Skeletal muscle tissue (tissue), 4 donors: ENCODE data around the gene ITPKB. TPM values are rescaled to one million over a fixed set of nuclear protein-coding genes. Genes with fewer than 3 reads are reported as not detected.

Experiments
- H3K27ac ChIP-seq: one replicate; pipeline ENCODE4 v1.7.0; 2013; ENCODE audit warnings: mild to moderate bottlenecking, low read depth, low read length, inconsistent platforms
- H3K27me3 ChIP-seq, 3 donors: one replicate each; pipeline ENCODE4 v1.7.0; 2013; ENCODE audit warnings: low read length in 3 of 3; ENCODE audit not compliant: control insufficient read depth in 3 of 3, insufficient read depth in 3 of 3
- H3K36me3 ChIP-seq, 3 donors: one replicate each; pipeline ENCODE4 v1.7.0; 2013; ENCODE audit warnings: low read length in 3 of 3; ENCODE audit not compliant: control insufficient read depth in 3 of 3, insufficient read depth in 3 of 3
- H3K4me1 ChIP-seq, 3 donors: one replicate each; pipeline ENCODE4 v1.7.0; 2013; ENCODE audit warnings: low read length in 3 of 3, mild to moderate bottlenecking in 3 of 3; ENCODE audit not compliant: control insufficient read depth in 3 of 3, insufficient read depth in 3 of 3
- H3K4me3 ChIP-seq, 3 donors: one replicate each; pipeline ENCODE4 v1.7.0; 2013; ENCODE audit warnings: low read length in 3 of 3
- H3K9ac ChIP-seq, 3 donors: one replicate each; pipeline ENCODE4 v1.7.0; 2013; ENCODE audit warnings: low read length in 3 of 3, mild to moderate bottlenecking in 3 of 3, moderate library complexity in 2 of 3, low read depth in 1 of 3
- H3K9me3 ChIP-seq, 3 donors: one replicate each; pipeline ENCODE4 v1.7.0; 2013; ENCODE audit warnings: low read length in 3 of 3; ENCODE audit not compliant: control insufficient read depth in 3 of 3
- total RNA-seq: library from RNA; depleted of rRNA; stranded (reverse); fragments of >200 nt; gene quantifications from one replicate; pipeline ENCODE4 v1.2.3, GENCODE V29; 2014
- donor health status: Osteomylitis.

The ITPKB gene
- total RNA-seq, 1 donor from 2014 or later: 18.8 TPM

DNA sequence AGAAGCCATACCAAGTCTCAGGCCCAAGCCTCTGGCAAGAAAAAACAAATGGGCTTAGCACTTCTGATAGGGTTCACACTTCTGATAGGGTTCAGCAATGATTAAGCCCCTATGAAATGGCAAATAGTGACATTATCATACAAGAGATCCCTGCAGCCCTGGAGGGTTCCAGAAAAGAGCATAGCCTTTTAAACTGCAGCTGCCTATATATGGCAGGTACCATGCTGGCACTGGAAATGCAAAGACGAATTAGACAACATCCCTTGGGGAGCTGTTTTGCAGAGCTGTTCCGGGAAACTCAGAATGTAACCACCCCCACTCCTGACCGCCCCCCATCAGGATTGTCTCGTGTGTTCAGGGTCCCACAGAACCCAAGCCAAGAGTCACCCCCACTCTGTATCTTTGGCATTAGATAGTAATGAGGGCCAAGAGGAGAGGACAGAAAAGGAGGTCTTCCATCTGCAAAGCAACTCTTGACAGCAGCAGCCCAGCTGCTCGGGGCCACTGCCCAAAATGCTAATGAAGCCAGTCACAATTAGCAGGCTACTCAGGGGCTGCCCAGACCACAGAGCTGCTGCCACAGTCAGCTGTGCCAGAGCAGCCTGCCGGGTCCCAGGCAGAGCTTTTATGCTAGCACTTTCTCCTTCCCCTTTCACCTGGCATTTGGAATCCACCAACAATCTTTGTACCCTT lies 50.9 kb downstream of the ITPKB start:
- H3K4me1 ChIP-seq: peaks cover 74 to 83% (median 83%) of the 10 kb centered on the region in 3 donors

DNA sequence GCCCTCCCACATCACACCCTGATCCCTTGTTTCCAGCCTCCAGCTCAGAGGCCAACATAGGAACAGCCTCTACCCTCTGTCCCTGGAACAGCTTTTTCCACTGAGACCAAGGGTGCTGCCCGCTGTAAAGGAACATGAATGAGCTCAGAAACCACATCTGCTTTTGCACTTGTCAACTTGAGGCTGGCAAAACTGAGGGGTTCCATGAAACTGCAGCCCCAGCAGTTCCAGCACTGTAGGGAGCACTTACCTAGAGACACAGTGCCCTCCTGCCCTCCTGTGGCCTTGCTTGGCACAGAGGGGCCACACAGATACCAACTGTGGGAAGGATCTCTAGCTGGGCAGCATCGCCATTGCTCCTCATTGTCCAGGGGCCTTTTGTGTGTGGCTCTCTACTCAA lies 51.7 kb downstream of the ITPKB start:
- Histone ChIP-seq H3K27me3 (no peaks in the 10 kb centered on the region), H3K27ac (no peak overlapping the region), H3K36me3 (no peaks in the 10 kb centered on the region), H3K4me3 (no peak overlapping the region), H3K4me1 (peaks cover 75 to 83% (median 83%) of the 10 kb centered on the region in 3 donors), H3K9ac (peak overlapping the region in 1 of 3 donors; percentile 44), H3K9me3 (no peaks in the 10 kb centered on the region)

More for the DNA sequence above, 50.9 kb downstream of the ITPKB start:
- H3K9me3 ChIP-seq: no peaks in the 10 kb centered on the region
- no peaks in the 10 kb centered on the region for H3K36me3 ChIP-seq
- no peak overlapping the region for H3K4me3 ChIP-seq
- peak overlapping the region in 1 of 3 donors; percentile 23 for H3K9ac ChIP-seq
- H3K27ac ChIP-seq: peak overlapping the region; percentile 27
- no peaks in the 10 kb centered on the region for H3K27me3 ChIP-seq

DNA sequence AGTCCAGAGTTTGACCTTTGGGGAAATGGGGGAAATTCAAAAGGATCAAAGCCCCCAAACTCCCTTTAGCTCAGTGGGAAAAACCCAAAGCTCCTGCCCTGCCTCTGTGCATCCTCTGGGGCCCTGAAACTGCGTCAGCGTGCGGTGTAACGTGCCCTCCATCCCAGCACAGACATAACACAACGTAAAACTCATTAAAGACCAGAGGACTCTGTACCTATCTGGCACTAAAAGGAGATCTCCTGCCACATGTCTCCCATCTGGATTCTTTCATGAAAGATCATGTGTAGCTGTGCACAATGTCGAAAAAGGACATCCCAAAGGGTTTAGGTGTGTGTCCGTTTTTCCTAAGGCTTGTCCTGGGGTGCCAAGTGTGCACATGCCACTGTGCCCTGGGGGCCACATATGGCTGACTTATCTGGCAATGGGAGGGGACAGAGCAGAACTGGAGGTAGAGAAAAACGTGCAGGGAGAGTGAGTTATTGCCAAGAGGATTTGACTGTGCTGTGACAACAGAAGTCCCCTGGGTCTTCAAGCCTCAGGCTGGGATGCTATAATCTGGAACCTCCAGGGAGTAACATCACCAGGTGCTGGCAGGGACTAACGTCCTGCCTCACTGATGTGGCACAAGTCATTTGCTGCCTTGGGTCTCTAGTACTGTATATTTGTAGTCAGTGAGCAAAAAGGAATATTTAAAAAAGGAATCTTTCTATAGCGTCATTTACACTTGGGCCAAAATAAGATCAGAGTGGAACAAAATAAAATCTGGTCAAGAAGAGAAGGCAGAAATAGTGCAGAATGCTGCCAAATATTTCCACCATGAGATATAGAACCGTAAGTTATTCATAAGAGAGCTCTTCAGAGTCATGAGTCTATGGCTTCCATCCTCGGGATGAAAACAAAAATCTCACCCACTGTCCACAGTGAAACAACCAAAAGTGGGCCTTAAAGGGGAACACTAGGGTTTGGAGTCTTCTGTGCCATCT lies 52.3 kb downstream of the ITPKB start:
- Histone ChIP-seq H3K4me3 (no peak overlapping the region), H3K27ac (no peak overlapping the region), H3K36me3 (no peaks in the 10 kb centered on the region), H3K9me3 (no peaks in the 10 kb centered on the region), H3K4me1 (peaks cover 78 to 84% (median 82%) of the 10 kb centered on the region in 3 donors), H3K9ac (no peak overlapping the region), H3K27me3 (no peaks in the 10 kb centered on the region)

DNA sequence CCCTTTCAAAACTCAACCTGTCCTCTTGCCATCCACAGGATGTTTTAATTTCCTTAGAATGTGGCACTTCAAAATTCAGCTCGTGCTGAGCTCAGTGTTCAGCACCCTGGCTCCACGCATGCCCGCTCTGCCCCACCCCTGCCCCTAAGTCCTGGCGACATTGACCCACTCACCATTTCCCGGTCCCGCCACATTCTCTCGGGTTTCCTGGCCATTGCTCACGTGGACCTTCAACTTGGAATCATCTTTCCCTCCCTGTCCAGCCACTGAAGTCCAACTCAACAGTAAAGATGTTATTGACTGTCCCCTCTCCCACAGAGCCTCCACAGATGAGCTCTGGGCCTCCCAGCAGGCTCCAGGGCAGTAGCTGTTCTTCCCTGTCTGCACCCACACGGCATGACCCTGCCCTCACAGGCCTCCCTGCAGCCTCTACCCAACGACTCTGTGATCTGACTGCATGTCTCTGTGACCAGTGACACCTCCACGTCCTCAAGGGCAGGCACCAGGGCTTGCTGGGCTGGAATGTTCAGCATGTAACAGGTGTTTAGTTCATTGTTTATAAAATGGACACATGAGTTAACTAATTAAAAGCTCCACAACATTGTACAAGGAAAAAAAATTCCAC lies 53.8 kb downstream of the ITPKB start:
- no peaks in the 10 kb centered on the region for H3K27me3 ChIP-seq
- no peak overlapping the region for H3K4me3 ChIP-seq
- no peaks in the 10 kb centered on the region for H3K9me3 ChIP-seq
- no peak overlapping the region for H3K27ac ChIP-seq
- peaks cover 79 to 82% (median 81%) of the 10 kb centered on the region in 3 donors for H3K4me1 ChIP-seq
- H3K36me3 ChIP-seq: no peaks in the 10 kb centered on the region
- H3K9ac ChIP-seq: no peak overlapping the region

DNA sequence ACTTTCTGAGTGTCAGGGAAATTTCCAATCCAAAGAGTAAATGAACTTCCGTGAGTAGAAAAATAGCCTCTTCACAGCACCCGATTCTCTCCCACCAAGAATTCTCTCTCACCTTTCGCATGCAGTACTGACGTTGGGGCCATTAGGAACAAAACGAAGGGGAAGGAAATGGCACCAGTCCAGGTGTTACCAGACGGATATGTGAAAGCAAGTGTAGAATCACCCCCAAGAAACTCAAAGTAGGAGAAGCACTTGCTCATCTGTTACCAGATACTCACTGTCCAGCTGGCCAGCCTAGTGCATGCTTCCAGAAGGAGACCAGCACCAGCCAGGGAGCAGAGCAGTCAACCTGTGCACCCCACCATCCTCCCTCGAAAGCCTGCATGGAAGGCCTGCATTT lies 55.1 kb downstream of the ITPKB start:
- Histone ChIP-seq H3K4me1 (peaks cover 81 to 88% (median 88%) of the 10 kb centered on the region in 3 donors), H3K36me3 (no peaks in the 10 kb centered on the region)

DNA sequence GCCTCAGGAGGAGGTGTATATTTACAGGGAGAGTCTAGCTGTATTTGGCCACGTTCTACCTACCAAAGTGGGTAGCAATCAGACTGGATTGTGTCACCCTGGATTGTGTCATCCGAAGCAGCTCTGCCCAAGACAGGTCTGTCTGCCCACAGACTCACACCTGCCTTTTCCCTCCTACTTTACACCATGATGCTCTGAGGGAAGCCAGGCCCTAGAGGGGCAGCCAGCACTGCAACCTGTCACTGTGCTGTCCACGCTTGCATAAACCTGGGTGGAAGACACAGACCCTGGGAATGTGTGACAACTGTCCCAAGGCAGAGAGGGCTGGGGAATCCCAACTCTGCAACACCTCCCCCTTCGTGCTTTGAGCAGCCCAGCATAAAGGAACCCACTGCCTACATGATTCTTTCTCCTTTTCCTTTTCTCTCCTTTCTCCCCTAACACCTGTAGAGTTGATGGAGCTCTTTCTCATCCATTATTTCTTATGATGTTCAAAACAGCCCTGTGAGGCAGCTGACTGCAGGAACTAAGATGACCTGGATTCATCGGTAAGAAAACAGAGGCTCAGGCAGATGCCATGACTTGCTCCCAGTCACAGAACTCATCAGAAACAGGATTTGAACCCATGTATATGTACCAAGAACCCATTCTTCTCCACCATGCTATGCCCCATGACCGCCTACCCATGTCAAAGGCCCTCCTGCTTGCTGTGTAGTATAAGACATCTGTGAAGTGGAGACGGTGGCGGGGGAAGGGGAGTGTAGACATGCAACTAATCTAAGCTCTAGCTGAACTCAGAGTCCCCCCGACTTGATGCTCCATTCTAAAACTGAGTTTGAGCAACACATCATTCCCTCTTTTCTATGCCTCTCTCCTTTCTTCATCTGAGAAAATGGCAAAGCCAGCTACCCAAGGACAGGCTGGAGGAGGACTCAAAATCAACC lies 55.9 kb downstream of the ITPKB start:
- Histone ChIP-seq H3K9ac (no peak overlapping the region), H3K4me3 (no peak overlapping the region), H3K36me3 (no peaks in the 10 kb centered on the region), H3K9me3 (no peaks in the 10 kb centered on the region), H3K4me1 (peaks cover 81 to 88% (median 88%) of the 10 kb centered on the region in 3 donors), H3K27me3 (no peaks in the 10 kb centered on the region), H3K27ac (no peak overlapping the region)

More for the DNA sequence above, 55.1 kb downstream of the ITPKB start:
- Histone ChIP-seq H3K4me3 (no peak overlapping the region), H3K9me3 (no peaks in the 10 kb centered on the region), H3K9ac (no peak overlapping the region), H3K27me3 (no peaks in the 10 kb centered on the region), H3K27ac (no peak overlapping the region)

DNA sequence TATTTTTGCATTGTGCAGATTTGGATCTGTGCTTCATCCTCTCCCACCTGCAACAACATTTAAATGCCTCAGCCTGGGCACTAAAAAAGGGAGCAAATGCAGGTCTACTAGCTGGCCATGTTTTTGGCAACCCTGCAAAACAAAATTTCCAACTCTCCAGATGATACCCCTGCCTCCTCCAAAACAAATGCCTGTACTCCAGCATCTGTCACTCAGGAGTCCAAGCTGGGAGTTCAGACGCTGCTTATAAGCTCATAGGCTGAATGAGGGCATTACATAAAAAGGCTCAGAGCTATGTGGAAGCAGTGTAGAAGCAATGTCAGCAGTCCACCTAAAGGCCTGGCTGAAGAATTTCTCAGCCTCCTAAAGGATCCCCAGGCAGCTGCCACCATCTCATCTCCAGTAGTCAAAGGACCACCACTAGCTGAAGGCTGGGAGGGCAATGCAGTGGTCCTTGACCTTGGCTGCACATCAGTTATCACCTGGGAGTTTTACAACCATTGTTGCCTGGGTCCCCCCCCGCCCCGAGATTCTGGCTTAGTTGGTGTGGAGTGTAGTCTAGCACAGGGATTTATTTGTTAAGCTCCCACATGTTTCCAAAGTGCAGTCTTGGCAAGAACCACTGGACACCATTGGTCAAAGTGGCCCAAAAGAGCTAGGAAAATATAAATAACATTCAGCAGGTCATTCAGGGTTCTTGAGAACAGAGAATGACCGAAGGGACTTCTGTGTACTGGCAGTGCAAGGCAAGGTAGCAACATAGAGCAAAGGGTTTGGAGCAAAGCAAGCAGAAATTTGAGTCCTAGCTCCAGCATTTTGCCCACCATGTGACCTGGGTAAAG lies 57.2 kb downstream of the ITPKB start:
- H3K4me1 ChIP-seq: peaks cover 82 to 89% (median 87%) of the 10 kb centered on the region in 3 donors
- H3K27me3 ChIP-seq: no peaks in the 10 kb centered on the region
- no peaks in the 10 kb centered on the region for H3K9me3 ChIP-seq
- no peak overlapping the region for H3K9ac ChIP-seq
- H3K4me3 ChIP-seq: no peak overlapping the region
- H3K36me3 ChIP-seq: no peaks in the 10 kb centered on the region
- peak overlapping the region; percentile 5 for H3K27ac ChIP-seq

DNA sequence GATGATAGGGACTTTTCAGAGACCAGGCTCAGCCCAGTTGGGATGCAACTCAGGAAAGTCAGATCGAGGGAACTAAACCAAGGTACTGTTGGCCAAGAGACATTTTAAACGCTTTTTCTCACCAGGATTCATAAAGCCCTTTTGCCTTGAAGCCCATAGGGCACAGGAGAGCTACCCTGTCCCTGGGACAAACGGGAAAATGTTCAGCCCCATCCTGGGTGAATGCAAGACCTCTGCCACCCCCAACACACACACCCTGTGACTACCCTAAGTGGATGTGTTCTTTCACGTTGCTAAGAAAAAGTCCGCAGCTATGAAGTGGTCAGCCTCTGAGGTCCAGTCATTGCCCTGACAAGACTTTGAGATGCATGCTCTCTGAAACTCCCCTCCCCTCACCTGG lies 58.4 kb downstream of the ITPKB start:
- no peaks in the 10 kb centered on the region for H3K36me3 ChIP-seq
- peak overlapping the region in 2 of 3 donors; percentile 89 to 92 for H3K9ac ChIP-seq
- peak overlapping the region; percentile 94 for H3K27ac ChIP-seq
- peaks cover 84 to 92% (median 89%) of the 10 kb centered on the region in 3 donors for H3K4me1 ChIP-seq
- no peaks in the 10 kb centered on the region for H3K27me3 ChIP-seq
- peak overlapping the region in 2 of 3 donors; percentile 1 to 65 for H3K4me3 ChIP-seq
- H3K9me3 ChIP-seq: no peaks in the 10 kb centered on the region
